GM21529 (cell line): ENCODE results near the gene TPSAB1.

Experiments used
- ATAC-seq: cut with Tn5 transposase; IDR thresholded peaks from one replicate; pipeline ENCODE4 v1.9.1; 2021; ENCODE audit not compliant: unreplicated experiment

The TPSAB1 gene

DNA sequence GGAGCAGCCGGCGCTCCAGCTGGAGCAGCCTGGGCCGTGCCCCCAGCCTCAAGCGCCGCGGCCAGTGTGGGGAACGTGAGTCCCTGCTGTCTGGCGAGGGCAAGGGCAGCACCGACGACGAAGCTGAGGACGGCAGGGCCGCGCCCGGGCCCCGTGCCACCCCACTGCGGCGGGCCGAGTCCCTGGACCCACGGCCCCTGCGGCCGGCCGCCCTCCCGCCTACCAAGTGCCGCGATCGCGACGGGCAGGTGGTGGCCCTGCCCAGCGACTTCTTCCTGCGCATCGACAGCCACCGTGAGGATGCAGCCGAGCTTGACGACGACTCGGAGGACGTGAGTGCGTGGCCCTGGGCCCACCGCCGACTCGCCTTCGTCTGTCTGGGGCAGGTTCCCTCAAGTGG lies 31.4 kb upstream of the TPSAB1 start:
- ATAC-seq = no peak

DNA sequence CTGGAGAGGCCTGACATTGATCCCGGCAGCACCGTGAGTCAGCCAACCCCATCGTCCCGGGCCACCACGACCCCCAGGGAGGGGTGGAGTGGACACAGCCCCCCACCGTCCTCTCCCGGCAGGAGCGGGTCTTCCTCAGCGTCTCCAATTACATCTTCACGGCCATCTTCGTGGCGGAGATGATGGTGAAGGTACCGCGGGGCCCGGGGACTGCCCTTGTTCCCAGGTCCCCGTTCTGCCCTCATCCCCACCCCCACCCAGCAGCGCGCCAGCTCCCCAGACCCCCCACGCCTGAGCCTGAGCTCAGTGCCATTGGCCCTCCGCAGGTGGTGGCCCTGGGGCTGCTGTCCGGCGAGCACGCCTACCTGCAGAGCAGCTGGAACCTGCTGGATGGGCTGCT lies 30.0 kb upstream of the TPSAB1 start:
- no peak for ATAC-seq

DNA sequence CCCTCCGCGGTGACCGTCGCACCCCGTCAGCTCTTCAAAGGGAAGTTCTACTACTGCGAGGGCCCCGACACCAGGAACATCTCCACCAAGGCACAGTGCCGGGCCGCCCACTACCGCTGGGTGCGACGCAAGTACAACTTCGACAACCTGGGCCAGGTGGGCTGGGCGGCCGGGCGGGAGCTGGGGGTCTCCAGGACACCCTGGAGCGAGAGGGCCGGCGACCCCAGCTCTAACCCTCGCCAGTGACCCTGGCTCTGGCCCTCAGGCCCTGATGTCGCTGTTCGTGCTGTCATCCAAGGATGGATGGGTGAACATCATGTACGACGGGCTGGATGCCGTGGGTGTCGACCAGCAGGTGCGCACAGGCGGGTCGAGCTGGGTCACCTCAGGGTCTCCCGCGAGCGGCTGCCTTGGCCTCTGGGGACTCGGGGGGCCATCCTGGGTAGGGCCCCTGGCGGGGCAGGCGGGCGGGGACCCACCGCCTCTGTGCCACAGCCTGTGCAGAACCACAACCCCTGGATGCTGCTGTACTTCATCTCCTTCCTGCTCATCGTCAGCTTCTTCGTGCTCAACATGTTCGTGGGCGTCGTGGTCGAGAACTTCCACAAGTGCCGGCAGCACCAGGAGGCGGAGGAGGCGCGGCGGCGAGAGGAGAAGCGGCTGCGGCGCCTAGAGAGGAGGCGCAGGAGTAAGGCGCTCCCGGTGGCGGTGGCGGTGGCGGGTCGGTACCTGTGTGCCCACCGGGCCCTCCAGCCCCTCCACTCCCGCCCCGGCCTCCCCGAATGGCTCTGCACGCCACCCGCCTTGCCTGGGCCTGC lies 28.8 kb upstream of the TPSAB1 start:
- ATAC-seq = no peak

DNA sequence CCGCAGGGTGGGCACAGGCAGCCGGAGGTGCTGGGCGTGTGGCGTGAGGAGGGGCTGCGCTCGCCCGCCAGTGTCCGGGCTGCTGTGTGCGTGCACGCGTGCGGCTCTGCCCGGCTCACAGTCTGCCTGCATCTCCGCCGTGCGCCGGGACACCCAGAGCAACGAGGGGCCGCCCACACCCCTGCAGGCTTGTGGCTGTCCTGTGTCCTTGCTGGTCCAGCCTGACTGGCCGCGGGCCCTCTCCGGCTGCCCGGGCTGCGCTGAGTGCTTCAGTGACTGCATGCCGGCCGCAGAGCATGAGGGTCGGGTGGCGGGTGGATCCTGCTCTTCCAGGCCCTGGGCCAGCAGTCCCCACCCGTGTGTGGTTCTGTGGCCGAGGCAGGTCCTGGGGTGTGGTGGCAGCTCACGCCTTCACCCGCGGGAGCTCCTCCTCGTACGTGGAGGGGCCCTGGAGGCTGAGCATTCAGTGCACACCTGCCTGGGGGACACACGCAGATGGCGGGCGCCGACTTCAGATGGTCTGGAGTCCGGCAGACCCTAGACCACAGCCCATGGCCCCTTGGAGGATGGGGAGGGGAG lies 27.8 kb upstream of the TPSAB1 start:
- ATAC-seq = no peak

DNA sequence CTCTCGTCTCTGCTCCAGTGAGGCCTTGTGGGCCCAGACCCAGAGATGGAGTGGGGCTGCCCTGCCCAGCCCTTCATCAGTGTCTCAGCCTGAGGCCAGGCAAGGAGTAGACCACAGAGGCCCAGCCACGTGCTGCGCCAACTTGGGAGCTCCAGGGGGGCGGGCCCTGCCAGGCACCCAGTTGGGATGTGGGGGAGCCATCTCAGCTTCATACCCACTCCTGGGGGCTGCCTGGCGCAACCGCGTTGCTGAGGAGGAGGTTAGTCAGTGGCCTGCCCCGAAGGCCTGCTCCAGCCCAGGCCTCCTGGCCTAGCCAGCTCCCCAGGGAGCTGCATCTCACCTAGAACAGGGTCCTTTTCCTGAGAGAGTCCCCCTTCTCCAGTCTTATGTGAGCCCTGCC lies 27.3 kb upstream of the TPSAB1 start:
- no peak for ATAC-seq

DNA sequence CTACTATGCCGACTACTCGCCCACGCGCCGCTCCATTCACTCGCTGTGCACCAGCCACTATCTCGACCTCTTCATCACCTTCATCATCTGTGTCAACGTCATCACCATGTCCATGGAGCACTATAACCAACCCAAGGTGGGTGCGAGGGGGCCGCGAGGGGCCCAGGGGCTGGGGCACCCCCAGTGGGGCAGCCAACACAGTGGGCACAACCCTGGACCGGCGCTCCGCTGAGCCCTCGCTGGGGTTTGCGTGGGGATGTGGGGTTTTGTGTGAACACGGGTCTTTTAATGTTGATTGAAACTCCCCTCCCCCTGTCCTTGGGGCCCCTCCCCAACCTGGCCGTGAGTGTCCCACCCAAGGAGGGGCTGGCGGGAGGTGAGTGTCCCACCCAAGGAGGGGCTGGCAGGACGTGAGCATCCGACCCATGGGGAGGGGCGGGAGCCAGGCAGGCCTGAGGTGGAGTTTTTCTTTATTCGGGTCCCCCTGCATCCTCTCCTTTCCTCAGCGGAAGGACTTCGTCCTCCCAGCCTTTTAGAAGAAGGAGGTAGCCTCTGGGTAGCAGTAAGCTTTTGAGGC lies 26.6 kb upstream of the TPSAB1 start:
- no peak for ATAC-seq

DNA sequence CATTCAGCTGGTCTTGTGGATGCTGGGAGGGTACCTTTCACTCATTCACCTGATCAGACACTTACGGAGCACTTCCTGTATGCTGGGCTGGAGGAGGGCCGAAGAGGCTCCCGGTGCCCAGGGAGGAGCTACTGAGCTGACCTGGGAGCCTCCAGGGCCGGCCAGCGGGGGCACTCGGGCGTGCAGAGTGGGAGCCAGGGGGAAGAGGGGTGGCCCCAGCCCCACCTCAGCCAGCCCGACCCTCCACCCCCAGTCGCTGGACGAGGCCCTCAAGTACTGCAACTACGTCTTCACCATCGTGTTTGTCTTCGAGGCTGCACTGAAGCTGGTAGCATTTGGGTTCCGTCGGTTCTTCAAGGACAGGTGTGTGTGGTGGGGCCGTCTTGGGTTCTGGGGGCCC lies 25.8 kb upstream of the TPSAB1 start:
- ATAC-seq = no peak

DNA sequence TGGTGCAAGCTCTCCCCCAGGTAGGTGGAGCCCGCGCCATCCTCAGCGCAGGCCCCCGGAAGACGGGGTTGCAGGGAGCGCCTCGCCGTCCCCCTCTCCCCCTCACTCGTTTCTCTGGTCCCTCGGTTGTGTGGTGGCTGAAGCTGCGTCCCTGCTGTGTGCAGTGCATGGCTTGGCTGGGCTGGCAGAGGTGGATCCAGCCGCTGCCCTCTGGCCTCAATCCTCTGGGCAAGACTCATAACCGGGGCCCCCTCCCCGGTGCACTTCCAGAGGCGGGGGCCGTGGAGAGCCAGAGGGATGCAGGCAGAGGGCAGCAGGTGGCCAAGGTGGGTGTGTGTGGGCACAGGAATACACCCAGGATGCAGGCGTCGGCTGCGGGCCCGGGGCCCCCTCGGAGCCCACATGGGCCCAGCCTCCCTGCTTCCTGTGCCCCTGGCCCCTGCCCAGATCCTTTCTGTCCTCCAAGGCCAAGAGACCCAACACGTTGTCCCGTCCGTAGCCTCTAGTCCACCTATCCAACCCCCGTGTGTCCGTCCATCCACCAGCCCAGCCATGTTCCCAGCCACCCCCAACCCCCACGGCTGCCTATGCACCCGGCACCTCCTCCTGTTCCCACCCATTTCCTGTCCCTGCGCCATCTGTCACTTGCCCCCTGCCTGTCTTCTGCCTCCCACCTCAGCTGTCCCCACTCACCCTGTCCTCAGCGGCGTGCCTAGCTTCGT lies 24.8 kb upstream of the TPSAB1 start:
- no peak for ATAC-seq

DNA sequence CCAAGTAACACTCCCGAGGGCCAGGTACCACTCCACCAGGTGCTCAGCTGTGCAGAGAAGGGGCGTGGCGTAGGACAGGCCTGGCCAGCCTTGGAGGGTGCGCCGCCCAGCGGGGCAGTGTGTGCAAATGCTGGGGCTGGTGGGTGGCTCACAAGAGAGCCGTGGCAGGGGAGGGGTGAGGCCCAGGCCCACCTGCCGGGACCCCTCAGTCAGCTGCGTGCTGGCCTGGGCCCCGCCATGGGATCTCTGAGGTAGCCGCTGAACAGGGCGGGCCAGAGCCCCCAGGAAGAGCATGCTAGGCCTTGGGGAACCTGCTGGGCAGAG lies 24.2 kb upstream of the TPSAB1 start:
- ATAC-seq = no peak

DNA sequence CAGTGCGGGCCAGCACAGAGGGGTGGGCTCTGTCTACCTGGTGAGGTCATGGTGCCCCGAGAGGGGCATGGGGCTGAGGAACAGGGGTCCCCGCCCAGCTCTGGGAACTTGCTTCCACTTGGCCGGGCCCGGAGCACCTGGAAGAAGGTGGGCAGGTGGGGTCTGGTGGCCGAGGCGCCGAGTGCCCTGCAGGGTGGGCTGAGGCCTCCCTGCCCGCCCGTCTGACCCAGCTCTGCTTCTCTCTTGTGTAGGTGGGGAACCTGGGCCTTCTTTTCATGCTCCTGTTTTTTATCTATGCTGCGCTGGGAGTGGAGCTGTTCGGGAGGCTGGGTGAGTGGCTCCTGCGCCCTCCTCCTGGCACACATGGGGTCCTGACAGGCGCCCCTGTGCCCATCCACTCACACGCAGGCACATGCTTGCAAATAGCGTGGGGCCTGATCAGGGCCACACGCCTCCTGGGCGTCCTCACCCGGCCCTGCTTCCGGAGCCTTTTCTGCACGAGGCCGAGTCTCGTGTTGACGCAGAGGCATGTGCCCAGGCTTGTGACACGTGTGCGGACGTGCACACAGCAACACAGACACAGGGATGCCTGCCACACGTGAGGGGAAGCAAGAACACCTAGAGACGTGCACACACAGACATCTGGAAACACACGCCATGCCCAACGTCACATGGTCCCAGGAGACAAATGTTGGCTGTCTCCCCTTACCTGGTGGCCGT lies 23.7 kb upstream of the TPSAB1 start:
- ATAC-seq = no peak

DNA sequence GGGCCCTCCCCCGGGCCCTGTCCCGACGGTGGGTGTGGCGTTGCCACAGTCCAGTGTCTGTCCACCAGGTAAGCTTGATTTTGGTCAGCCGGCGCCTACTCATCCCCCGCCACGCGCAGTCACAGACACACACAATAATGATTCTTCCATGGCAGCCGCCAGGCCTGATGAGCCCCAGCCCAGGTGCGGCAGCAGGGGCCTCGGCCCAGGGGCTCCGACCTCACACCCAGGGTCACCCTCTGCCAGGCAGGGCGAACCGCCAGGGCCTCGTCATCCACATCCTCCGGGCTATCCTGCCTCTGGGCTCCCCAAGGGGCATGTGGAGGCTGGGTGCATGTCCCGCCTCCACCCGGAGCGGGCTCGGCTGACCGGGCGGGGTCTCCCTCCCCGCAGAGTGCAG lies 23.0 kb upstream of the TPSAB1 start:
- no peak for ATAC-seq

DNA sequence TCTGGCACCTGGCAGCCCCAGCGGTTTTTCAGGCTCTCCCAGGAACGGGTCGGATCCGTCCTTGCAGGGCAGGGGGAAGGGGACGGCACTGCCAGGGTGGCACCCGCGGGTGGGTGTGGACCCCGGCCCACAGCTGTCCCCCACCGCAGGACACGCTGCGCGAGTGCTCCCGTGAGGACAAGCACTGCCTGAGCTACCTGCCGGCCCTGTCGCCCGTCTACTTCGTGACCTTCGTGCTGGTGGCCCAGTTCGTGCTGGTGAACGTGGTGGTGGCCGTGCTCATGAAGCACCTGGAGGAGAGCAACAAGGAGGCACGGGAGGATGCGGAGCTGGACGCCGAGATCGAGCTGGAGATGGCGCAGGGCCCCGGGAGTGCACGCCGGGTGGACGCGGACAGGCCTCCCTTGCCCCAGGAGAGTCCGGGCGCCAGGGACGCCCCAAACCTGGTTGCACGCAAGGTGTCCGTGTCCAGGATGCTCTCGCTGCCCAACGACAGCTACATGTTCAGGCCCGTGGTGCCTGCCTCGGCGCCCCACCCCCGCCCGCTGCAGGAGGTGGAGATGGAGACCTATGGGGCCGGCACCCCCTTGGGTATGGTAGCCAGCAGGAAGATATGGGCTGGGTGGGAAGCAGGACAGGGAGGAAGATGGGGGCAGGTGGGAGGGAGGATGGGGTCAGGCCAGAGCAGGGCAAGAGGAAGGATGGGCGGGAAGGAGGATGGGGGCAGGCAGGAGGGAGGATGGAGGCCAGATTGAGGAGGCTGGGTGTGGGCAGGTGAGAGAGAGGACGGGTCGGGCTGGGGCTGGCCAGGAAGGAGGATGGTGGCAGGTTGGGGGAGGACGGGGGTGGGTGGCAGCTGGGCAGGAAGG lies 22.2 kb upstream of the TPSAB1 start:
- no peak for ATAC-seq

DNA sequence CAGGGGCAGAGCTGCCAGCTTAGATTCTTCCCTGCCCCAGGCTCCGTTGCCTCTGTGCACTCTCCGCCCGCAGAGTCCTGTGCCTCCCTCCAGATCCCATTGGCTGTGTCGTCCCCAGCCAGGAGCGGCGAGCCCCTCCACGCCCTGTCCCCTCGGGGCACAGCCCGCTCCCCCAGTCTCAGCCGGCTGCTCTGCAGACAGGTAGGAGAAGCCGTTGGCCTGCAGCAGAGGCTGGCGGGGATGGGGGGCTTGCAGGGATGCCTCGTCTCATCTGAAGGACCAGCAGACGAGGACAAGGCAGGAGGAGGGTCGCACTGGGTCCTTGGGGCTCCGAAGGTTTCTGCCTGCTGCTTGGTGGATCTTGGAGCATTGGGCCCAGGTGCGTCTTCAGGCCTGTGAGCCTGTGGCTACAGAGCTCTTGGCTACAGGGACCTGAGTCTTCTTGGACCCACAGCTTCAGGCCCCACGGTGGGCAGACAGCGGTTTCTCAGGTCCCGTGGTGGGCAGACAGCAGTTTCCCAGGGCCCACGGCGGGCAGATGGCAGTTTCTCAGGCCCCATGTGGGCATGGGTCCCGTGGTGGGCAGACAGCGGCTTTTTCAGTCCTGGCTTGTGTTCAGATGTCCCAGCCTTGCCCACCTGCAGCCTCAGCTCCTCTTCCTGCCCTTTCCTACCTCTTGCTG lies 21.4 kb upstream of the TPSAB1 start:
- ATAC-seq = no peak

DNA sequence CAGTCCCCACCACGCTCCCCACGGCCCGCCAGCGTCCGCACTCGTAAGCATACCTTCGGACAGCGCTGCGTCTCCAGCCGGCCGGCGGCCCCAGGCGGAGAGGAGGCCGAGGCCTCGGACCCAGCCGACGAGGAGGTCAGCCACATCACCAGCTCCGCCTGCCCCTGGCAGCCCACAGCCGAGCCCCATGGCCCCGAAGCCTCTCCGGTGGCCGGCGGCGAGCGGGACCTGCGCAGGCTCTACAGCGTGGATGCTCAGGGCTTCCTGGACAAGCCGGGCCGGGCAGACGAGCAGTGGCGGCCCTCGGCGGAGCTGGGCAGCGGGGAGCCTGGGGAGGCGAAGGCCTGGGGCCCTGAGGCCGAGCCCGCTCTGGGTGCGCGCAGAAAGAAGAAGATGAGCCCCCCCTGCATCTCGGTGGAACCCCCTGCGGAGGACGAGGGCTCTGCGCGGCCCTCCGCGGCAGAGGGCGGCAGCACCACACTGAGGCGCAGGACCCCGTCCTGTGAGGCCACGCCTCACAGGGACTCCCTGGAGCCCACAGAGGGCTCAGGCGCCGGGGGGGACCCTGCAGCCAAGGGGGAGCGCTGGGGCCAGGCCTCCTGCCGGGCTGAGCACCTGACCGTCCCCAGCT lies 20.3 kb upstream of the TPSAB1 start:
- ATAC-seq = no peak

DNA sequence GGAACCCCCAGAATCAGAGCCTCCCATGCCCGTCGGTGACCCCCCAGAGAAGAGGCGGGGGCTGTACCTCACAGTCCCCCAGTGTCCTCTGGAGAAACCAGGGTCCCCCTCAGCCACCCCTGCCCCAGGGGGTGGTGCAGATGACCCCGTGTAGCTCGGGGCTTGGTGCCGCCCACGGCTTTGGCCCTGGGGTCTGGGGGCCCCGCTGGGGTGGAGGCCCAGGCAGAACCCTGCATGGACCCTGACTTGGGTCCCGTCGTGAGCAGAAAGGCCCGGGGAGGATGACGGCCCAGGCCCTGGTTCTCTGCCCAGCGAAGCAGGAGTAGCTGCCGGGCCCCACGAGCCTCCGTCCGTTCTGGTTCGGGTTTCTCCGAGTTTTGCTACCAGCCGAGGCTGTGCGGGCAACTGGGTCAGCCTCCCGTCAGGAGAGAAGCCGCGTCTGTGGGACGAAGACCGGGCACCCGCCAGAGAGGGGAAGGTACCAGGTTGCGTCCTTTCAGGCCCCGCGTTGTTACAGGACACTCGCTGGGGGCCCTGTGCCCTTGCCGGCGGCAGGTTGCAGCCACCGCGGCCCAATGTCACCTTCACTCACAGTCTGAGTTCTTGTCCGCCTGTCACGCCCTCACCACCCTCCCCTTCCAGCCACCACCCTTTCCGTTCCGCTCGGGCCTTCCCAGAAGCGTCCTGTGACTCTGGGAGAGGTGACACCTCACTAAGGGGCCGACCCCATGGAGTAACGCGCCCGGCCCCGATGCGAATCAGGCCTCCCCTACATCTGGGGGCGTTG lies 19.5 kb upstream of the TPSAB1 start:
- ATAC-seq = no peak

DNA sequence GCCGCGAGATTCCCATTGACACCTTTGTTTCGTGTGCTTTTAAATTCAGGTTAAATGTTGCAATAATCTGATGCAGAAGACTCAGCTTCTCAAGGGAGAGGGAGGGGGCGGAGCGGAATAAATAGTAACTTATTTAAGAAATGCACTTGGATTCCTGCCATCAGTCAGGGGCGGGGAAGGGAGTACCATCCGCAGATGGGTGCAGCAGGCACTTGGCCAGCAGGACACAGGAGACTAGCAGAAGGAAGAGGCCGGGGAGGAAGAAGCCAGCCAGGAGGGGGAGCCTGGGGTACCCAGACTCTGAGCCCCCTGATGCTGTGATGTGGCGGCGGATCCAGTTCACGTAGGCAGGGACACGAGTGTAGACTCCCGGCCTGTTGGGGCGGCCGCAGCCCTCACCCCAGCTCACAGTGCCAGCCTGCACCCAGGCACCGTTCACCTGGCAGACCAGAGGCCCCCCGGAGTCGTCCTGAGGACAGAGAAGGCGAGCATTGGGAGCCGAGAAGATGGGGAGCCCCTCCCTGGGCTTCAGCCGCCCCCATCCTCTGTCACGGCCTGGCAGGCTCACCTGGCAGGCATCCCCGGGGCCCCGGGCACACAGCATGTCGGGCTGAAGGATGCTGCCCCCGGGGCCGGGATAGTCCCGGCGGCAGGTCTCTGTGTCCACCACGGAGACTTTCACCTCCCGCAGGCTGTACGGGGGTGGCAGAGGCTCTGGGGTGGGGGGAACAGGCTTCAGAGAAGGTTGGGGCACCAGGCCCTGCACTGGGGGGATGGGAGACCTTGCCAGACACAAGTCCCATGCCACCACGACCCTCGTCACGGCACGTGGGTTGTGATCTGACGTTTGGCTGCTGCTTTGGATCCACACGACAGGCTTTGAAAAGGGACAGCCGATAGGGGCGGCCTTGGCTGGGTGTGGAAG lies 18.6 kb upstream of the TPSAB1 start:
- no peak for ATAC-seq

DNA sequence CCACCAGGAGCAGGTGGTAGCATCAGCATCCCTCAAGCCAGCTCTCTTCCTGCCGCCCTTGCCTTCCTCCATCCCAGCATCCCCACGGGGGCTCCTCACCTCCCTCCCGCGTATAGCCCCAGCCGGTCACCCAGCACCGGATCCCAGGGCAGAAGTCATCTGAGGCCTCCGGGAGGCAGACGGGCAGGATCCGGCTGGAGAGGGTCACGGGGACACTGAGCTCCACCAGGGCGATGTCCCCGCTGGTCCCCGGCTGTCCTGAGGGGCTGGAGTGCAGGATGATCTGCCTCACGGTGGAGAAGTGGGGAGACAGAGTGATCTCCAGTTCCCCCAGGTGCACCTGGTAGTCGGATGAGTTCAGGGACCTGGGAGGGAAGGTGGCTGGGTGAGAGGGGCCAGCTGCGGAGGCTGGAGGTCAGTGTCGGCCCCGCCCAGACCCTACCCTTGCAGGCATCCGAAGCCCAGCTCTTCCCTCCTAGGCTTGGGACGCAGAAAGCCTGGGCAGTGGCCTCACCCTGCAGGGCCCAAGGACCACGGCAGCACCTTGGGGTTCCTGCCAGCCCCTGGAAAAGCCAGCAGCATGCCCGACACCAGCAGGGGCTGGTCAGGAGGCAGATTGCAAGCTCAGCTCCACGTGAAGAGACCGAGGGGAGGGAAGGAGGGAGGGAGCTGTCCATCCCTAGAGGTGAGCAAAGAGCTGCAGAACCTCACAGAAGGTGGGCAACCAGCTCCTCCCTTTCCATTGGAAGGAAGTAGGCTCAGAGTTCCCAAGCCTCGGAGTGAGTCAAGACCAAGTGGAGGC lies 17.8 kb upstream of the TPSAB1 start:
- ATAC-seq = no peak
